GM10266 (cell line): ENCODE results near the gene PRIM2.
"Not testable (repeated sequence)": the region's sequence is repeated elsewhere in the genome, so short reads cannot be mapped to it uniquely, and the experiment has no call there.

Experiments used
- DNase-seq: peaks from one replicate; pipeline ENCODE4 v3.0.0; 2012; ENCODE audit errors: extremely low spot score
- TF ChIP-seq, protein P1 (sequence below): IDR thresholded peaks from 2 replicates; pipeline ENCODE4 v1.5.1; 2012; ENCODE audit warnings: mild to moderate bottlenecking, low read depth; ENCODE audit not compliant: control insufficient read depth, insufficient read depth; ENCODE audit errors: missing control alignments

Gene PRIM2

DNA sequence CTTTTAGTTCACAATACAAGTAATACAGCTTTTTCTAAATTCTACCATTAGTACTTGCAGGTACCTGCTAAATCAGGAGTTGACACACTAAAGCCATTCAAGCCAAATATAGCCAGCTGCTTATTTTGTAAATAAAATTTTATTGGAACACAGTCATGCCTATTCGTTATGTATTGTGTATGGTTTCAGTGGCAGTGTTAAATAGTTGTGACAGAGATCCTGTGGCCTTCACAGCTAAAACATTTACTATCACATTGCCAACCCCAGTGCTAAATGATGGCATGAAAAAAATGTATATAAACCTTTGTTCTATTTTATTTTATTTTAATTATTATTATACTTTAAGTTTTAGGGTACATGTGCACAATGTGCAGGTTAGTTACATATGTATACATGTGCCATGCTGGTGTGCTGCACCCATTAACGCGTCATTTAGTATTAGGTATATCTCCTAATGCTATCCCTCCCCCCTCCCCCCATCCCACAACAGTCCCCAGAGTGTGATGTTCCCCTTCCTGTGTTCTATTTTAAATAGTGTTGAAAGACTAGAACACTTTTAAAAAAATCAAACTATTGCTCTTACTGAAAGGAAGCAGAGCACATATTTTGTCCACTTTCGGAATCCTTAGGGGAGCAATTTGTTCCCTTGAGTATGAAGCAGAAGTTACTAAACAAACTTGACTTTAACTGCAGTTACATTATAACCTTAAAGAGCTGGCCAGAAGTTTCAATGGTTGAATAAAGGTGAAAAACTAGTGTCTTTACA lies 115.7 kb downstream of the PRIM2 start:
- TF ChIP-seq, protein P1, sequence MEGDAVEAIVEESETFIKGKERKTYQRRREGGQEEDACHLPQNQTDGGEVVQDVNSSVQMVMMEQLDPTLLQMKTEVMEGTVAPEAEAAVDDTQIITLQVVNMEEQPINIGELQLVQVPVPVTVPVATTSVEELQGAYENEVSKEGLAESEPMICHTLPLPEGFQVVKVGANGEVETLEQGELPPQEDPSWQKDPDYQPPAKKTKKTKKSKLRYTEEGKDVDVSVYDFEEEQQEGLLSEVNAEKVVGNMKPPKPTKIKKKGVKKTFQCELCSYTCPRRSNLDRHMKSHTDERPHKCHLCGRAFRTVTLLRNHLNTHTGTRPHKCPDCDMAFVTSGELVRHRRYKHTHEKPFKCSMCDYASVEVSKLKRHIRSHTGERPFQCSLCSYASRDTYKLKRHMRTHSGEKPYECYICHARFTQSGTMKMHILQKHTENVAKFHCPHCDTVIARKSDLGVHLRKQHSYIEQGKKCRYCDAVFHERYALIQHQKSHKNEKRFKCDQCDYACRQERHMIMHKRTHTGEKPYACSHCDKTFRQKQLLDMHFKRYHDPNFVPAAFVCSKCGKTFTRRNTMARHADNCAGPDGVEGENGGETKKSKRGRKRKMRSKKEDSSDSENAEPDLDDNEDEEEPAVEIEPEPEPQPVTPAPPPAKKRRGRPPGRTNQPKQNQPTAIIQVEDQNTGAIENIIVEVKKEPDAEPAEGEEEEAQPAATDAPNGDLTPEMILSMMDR, result no peak

GRCh38 chr6:57433790-57434189 lies 116.4 kb downstream of the PRIM2 start:
- not testable (repeated sequence) for DNase-seq

More for the DNA sequence above, 115.7 kb downstream of the PRIM2 start:
- DNase-seq, result no peak

GRCh38 chr6:57434944-57435343 lies 117.5 kb downstream of the PRIM2 start:
- DNase-seq, result no peak
- TF ChIP-seq, protein P1, result no peak

DNA sequence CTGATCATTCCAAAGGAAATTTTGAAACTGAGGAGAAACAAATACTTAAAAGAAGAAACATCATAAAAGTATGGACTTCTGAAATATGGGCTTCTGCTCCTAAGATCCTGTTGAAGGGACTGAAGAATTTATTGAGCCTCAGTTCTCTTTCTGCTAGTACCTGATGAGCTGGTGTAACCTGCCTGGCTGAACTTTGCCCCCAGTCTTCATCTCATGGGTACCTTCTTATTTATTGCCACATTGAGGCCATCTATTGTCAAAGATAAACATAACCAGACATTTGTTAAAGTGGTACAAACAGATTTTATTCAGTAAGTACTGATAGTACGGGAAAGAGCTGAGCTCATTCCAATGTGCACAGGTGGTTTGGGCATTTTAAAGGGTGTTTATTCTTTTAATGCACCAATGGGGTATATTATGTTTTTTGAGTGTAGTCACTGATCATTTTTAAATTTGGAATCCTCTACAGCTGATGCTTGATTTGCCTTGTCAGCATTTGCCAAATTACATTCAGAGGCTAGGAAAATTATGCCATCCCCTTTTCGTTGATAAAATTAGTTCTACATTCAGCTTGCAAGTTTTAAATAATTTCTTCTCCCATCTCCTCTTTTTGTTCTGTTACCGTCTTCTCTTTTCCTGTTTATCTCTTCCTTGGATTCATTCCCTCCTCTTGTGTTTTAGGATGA lies 118.2 kb downstream of the PRIM2 start:
- no peak for DNase-seq
- TF ChIP-seq, protein P1, result no peak

DNA sequence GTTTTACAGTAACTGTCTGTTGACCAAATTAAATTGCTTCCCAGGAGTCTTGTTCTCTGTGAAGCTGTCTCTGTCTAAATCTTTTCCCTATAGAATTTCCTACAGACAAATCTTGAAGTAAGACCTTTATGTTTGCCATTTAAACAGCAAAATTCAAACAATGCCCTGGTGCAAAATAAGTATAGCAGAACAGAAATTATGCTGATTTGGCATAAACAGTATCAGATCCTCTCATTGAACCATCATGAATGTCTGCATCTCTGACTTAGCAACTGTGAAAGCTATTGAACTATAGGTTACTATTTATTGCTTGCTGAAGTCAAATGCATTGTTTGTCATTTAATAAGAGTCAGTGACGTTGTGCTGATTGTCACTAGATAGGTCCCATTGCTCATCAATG lies 123.3 kb downstream of the PRIM2 start:
- DNase-seq, result not testable (repeated sequence)

GRCh38 chr6:57442133-57442532 lies 124.7 kb downstream of the PRIM2 start:
- DNase-seq, result not testable (repeated sequence)

GRCh38 chr6:57443181-57443580 lies 125.8 kb downstream of the PRIM2 start:
- DNase-seq, result not testable (repeated sequence)

- DNase-seq, result not testable (repeated sequence)
These were observed 127.4 kb downstream of the PRIM2 start for GRCh38 chr6:57444787-57445186.

DNA sequence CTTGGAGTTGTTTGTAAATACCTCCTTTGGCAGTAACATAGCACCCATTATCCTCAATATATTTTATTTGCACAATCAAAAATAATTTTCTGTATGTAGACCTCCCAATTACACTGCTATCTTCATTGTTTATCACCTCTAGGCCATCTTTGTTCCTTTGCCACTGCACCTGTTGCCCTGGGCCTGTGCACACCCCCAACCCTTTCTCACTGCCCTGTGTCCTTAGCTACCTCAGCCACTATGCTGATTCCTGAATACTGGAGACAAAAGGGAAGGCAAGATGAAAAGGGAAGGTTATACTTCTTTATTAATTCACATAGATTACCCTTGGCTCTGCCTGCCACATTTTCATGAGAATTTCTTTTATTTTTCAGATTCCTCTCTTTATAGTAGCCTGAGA lies 127.9 kb downstream of the PRIM2 start:
- not testable (repeated sequence) for DNase-seq

- DNase-seq, result not testable (repeated sequence)
These were observed 128.5 kb downstream of the PRIM2 start for GRCh38 chr6:57445790-57446468.

DNA sequence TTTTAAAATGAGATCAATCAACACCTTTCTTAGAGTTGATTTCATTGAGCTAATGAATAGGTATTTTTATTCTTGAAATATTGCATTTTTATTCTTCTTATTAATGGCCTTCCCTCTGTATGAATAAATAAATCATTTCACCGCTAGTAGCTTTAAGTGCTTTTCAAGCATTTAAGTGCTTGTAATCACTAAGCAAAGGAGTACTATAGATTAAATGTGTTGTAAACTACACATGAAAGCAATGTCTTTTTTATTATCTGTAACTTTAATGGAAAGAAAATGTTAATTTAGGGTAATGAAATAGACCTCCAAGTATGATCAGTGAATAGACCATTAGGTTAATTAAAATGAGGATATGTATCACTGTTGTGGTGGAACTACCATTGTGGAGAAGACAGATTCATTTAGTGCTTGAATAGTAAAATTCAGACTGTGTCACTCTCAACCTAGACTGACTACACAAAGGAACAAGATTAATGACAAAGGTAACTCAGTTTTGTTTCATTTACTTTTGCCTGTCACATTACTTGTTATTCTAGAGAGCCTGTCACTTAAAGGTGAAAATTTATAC lies 132.2 kb downstream of the PRIM2 start:
- DNase-seq, result not testable (repeated sequence)

- not testable (repeated sequence) for DNase-seq
These were observed 142.4 kb downstream of the PRIM2 start for GRCh38 chr6:57459781-57460180.

DNA sequence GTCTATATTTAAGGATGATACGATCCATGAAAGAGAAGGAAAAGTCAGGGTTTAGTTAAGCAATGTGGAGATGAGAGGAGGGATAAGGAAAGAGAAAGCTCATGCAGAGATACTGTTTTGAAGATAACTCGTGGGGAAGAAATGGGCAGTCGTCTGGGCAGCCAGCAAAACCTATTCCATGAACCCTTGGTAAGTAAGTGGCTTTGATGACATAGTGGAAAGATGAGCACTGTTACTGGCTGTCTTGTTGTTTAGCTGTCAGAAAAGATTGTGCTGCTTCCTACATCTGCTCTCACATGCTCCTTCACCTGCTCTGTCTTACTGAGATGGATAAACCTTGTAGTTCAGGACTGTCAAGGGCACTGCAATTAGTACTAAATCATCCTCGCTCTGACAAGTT lies 143.6 kb downstream of the PRIM2 start:
- not testable (repeated sequence) for DNase-seq

DNA sequence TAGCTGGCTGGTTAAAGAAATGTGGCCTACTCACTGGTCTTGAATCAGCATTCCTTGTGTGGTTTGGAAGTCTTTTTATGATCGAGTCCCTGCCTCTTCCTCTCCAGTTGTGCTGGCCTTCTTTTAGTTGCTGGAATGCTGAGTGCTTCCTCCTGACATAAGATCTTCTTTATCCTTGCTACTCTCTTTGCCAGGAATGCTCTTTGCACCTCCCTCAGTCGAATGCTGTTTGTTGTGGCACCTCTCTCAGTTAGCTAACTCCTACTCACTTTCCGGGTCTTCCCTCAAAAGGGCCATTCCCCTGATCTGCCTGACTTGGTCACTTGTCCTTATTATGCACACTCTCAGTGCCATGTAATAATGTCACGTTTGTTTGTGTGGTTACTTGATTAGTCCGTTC lies 146.4 kb downstream of the PRIM2 start:
- not testable (repeated sequence) for DNase-seq

GRCh38 chr6:57465968-57466367 lies 148.5 kb downstream of the PRIM2 start:
- DNase-seq, result not testable (repeated sequence)
